ENCODE measurements around the gene RALGPS2.

- no peak for TF ChIP-seq CTCF (IDR thresholded peaks at IDR 0.05)
- TF ChIP-seq POLR2A (IDR thresholded peaks at IDR 0.05), result no peak
- no peak for TF ChIP-seq EP300 (IDR thresholded peaks at IDR 0.05)
Measured at GRCh38 chr1:178810585-178810984, 85.5 kb downstream of the RALGPS2 start.

All from tibial nerve (tissue), 4 donors.